HCT116 (cell line): ENCODE results near the gene FGF10.

Experiments used
- CTCF ChIP-seq, 3 experiments: fragments of 200-600 bp in 1 of 3; sonication (generic) in 1 of 3; IDR thresholded peaks in 2 of 3; conservative IDR thresholded peaks in 1 of 3; 2 replicates each; pipeline ENCODE4 v1.5.1; 2012 to 2017; ENCODE audit warnings: low read depth in 2 of 3, low read length in 2 of 3, antibody characterized with exemption in 1 of 3, borderline replicate concordance in 1 of 3, control low read depth in 1 of 3, mild to moderate bottlenecking in 1 of 3, mixed read lengths in 1 of 3, mixed run types in 1 of 3, moderate library complexity in 1 of 3; ENCODE audit not compliant: insufficient read depth in 1 of 3
- EGR1 ChIP-seq: IDR thresholded peaks from 2 replicates; pipeline ENCODE4 v1.6.1; 2012; ENCODE audit warnings: low read depth
- POLR2A ChIP-seq: IDR thresholded peaks from 2 replicates; pipeline ENCODE4 v1.7.0; 2011; ENCODE audit warnings: borderline replicate concordance; ENCODE audit not compliant: insufficient read depth, insufficient read length; ENCODE audit errors: extremely low read depth
- ZFX ChIP-seq: fragments of 450-650 bp; IDR thresholded peaks from 2 replicates; pipeline ENCODE4 v1.6.1; 2017

GRCh38 chr5:44387921-44388320 lies 1.3 kb downstream of the FGF10 start:
- TF ChIP-seq ZFX: no peak
- no peak for TF ChIP-seq CTCF (IDR thresholded peaks at IDR 0.05 in 2 of 3, conservative IDR thresholded peaks at IDR 0.05 in 1 of 3; ENCODE audit: borderline replicate concordance in 1 of 3, insufficient read depth in 1 of 3, low read depth in 2 of 3, low read length in 2 of 3)
- no peak for TF ChIP-seq POLR2A
- no peak for TF ChIP-seq EGR1
